HG03025 (cell line): ENCODE results near the gene SMARCC2.
"Not testable (repeated sequence)": the region's sequence is repeated elsewhere in the genome, so short reads cannot be mapped to it uniquely, and the experiment has no call there.

Experiments
- ATAC-seq: cut with Tn5 transposase; IDR thresholded peaks from one replicate; pipeline ENCODE4 v1.9.1; 2021; ENCODE audit warnings: mild to moderate bottlenecking, moderate library complexity; ENCODE audit not compliant: unreplicated experiment, low FRiP score

The SMARCC2 gene

GRCh38 chr12:56212361-56212760 lies 23.1 kb upstream of the SMARCC2 start:
- ATAC-seq = no peak

GRCh38 chr12:56208006-56208405 lies 18.7 kb upstream of the SMARCC2 start:
- ATAC-seq = no peak

- no peak for ATAC-seq
These were observed 17.3 kb upstream of the SMARCC2 start for GRCh38 chr12:56206452-56207166.

GRCh38 chr12:56205445-56205844 lies 16.2 kb upstream of the SMARCC2 start:
- no peak for ATAC-seq

GRCh38 chr12:56204275-56204674 lies 15.0 kb upstream of the SMARCC2 start:
- no peak for ATAC-seq

GRCh38 chr12:56202838-56203237 lies 13.6 kb upstream of the SMARCC2 start:
- no peak for ATAC-seq

- no peak for ATAC-seq
These were observed 13.1 kb upstream of the SMARCC2 start for GRCh38 chr12:56202366-56202765.

GRCh38 chr12:56198836-56199235 lies 9.6 kb upstream of the SMARCC2 start:
- ATAC-seq = no peak

GRCh38 chr12:56197921-56198635 lies 8.8 kb upstream of the SMARCC2 start:
- ATAC-seq = no peak

GRCh38 chr12:56196818-56197550 lies 7.7 kb upstream of the SMARCC2 start:
- not testable (repeated sequence) for ATAC-seq

GRCh38 chr12:56193025-56193578 lies 3.8 kb upstream of the SMARCC2 start:
- ATAC-seq = no peak

GRCh38 chr12:56192582-56192981 lies 3.3 kb upstream of the SMARCC2 start:
- ATAC-seq = no peak

- no peak for ATAC-seq
These were observed 1.4 kb upstream of the SMARCC2 start for GRCh38 chr12:56190695-56191155.

- ATAC-seq = peak; percentile 18
These were observed 823 bp upstream of the SMARCC2 start for GRCh38 chr12:56189918-56190694.

- peak; percentile 8 for ATAC-seq
These were observed 545 bp downstream of the SMARCC2 start for GRCh38 chr12:56188778-56189098.

GRCh38 chr12:56188131-56188777 lies 1.0 kb downstream of the SMARCC2 start:
- no peak for ATAC-seq

- ATAC-seq = no peak
These were observed 2.3 kb downstream of the SMARCC2 start for GRCh38 chr12:56186957-56187356.

GRCh38 chr12:56178347-56178746 lies 10.9 kb downstream of the SMARCC2 start:
- ATAC-seq = no peak

GRCh38 chr12:56172839-56173238 lies 16.4 kb downstream of the SMARCC2 start:
- ATAC-seq = no peak

GRCh38 chr12:56169229-56169759 lies 20.0 kb downstream of the SMARCC2 start:
- ATAC-seq = no peak
